ENCODE measurements around the gene SEZ6L2. TPM values are rescaled to one million over a fixed set of nuclear protein-coding genes. Genes with fewer than 3 reads are reported as not detected.

The SEZ6L2 gene
- total and polyA plus RNA-seq, 2 of the 13 experiments (the other 11 are each of a cell fraction or from before 2014, with no cell fraction given): 14.9 to 16.9 TPM

DNA sequence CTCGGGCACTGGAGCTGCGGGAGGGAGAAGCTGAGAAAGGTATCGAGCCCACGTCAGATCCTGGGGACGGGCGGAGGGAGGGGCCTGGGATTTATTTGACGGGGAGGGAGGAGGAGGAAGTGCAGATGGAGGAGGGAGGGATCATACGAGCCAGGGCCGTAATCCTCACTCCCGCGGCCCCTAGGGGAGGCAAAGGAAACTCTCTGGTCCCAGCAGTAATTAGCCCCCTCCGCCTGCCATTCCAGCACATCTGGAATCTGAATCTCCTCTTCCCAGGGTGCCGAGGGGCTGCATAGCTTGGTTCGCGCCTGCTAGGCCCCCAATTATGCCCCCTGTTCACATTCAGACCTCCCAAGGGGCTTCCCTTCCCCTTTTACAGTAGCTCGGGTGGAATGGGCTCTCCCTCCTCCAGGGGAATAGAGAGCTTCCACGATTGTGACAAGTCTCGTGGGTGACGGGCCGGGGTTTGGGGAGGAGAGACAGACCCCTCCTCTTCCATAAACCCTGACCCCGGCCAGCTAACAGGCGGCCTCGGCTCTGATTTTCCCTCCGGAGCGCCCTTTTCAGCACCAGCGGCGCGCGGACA is at the start of gene SEZ6L2 (continued):
- TF ChIP-seq ZNF343 (CRISPR knock-in tag; IDR thresholded peaks at IDR 0.05): no peak
- TF ChIP-seq NFKB2 (CRISPR knock-in tag; IDR thresholded peaks at IDR 0.05; ENCODE audit: borderline replicate concordance): peak; percentile 99
- TF ChIP-seq, protein P1, sequence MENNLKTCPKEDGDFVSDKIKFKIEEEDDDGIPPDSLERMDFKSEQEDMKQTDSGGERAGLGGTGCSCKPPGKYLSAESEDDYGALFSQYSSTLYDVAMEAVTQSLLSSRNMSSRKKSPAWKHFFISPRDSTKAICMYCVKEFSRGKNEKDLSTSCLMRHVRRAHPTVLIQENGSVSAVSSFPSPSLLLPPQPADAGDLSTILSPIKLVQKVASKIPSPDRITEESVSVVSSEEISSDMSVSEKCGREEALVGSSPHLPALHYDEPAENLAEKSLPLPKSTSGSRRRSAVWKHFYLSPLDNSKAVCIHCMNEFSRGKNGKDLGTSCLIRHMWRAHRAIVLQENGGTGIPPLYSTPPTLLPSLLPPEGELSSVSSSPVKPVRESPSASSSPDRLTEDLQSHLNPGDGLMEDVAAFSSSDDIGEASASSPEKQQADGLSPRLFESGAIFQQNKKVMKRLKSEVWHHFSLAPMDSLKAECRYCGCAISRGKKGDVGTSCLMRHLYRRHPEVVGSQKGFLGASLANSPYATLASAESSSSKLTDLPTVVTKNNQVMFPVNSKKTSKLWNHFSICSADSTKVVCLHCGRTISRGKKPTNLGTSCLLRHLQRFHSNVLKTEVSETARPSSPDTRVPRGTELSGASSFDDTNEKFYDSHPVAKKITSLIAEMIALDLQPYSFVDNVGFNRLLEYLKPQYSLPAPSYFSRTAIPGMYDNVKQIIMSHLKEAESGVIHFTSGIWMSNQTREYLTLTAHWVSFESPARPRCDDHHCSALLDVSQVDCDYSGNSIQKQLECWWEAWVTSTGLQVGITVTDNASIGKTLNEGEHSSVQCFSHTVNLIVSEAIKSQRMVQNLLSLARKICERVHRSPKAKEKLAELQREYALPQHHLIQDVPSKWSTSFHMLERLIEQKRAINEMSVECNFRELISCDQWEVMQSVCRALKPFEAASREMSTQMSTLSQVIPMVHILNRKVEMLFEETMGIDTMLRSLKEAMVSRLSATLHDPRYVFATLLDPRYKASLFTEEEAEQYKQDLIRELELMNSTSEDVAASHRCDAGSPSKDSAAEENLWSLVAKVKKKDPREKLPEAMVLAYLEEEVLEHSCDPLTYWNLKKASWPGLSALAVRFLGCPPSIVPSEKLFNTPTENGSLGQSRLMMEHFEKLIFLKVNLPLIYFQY (CRISPR knock-in tag; IDR thresholded peaks at IDR 0.05; ENCODE audit: borderline replicate concordance): peak; percentile 95; the same call in 1 of the 2 replicates
- peak; percentile 47; the same call in 1 of the 2 replicates for TF ChIP-seq WIZ (CRISPR knock-in tag; IDR thresholded peaks at IDR 0.05)
- TF ChIP-seq ZFP36 (IDR thresholded peaks at IDR 0.05; ENCODE audit: borderline replicate concordance, low read depth, low read length, partially characterized antibody): no peak
- peak; percentile 83 for TF ChIP-seq GZF1 (CRISPR knock-in tag; IDR thresholded peaks at IDR 0.05)
- no peak for TF ChIP-seq FOXK2 (IDR thresholded peaks at IDR 0.05)
- no peak for TF ChIP-seq TBX3 (IDR thresholded peaks at IDR 0.05; ENCODE audit: borderline replicate concordance)
- TF ChIP-seq ZEB1 (IDR thresholded peaks at IDR 0.05; ENCODE audit: insufficient replicate concordance, low read depth): no peak
- TF ChIP-seq NFE2 (CRISPR knock-in tag; IDR thresholded peaks at IDR 0.05): no peak
- TF ChIP-seq ZBTB1 (CRISPR knock-in tag; IDR thresholded peaks at IDR 0.05; ENCODE audit: borderline replicate concordance): peak; percentile 65; the same call in 1 of the 2 replicates
- peak; percentile 98 for TF ChIP-seq MEIS2 (CRISPR knock-in tag; IDR thresholded peaks at IDR 0.05)
- TF ChIP-seq ZSCAN25 (CRISPR knock-in tag; IDR thresholded peaks at IDR 0.05): 0 out of 2 replicates have a peak, but pooled peaks have one; percentile 69
- no peak for TF ChIP-seq KLF9 (CRISPR knock-in tag; IDR thresholded peaks at IDR 0.05; ENCODE audit: low read depth)
- TF ChIP-seq, protein P2, sequence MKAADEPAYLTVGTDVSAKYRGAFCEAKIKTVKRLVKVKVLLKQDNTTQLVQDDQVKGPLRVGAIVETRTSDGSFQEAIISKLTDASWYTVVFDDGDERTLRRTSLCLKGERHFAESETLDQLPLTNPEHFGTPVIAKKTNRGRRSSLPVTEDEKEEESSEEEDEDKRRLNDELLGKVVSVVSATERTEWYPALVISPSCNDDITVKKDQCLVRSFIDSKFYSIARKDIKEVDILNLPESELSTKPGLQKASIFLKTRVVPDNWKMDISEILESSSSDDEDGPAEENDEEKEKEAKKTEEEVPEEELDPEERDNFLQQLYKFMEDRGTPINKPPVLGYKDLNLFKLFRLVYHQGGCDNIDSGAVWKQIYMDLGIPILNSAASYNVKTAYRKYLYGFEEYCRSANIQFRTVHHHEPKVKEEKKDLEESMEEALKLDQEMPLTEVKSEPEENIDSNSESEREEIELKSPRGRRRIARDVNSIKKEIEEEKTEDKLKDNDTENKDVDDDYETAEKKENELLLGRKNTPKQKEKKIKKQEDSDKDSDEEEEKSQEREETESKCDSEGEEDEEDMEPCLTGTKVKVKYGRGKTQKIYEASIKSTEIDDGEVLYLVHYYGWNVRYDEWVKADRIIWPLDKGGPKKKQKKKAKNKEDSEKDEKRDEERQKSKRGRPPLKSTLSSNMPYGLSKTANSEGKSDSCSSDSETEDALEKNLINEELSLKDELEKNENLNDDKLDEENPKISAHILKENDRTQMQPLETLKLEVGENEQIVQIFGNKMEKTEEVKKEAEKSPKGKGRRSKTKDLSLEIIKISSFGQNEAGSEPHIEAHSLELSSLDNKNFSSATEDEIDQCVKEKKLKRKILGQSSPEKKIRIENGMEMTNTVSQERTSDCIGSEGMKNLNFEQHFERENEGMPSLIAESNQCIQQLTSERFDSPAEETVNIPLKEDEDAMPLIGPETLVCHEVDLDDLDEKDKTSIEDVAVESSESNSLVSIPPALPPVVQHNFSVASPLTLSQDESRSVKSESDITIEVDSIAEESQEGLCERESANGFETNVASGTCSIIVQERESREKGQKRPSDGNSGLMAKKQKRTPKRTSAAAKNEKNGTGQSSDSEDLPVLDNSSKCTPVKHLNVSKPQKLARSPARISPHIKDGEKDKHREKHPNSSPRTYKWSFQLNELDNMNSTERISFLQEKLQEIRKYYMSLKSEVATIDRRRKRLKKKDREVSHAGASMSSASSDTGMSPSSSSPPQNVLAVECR (CRISPR knock-in tag; IDR thresholded peaks at IDR 0.05; ENCODE audit: borderline replicate concordance): no peak; the same call in 1 of the 2 replicates
- 0 out of 2 replicates have a peak, but pooled peaks have one; percentile 63 for TF ChIP-seq ZNF792 (CRISPR knock-in tag; IDR thresholded peaks at IDR 0.05)
- TF ChIP-seq YEATS4 (CRISPR knock-in tag; IDR thresholded peaks at IDR 0.05; ENCODE audit: borderline replicate concordance): no peak; the same call in 1 of the 2 replicates
- no peak; the same call in 1 of the 2 replicates for TF ChIP-seq ZMAT3 (CRISPR knock-in tag; conservative IDR thresholded peaks at IDR 0.05)
- no peak for TF ChIP-seq ZNF234 (CRISPR knock-in tag; conservative IDR thresholded peaks at IDR 0.05)
- TF ChIP-seq MBNL3 (CRISPR knock-in tag; conservative IDR thresholded peaks at IDR 0.05): no peak
- TF ChIP-seq, protein P3, sequence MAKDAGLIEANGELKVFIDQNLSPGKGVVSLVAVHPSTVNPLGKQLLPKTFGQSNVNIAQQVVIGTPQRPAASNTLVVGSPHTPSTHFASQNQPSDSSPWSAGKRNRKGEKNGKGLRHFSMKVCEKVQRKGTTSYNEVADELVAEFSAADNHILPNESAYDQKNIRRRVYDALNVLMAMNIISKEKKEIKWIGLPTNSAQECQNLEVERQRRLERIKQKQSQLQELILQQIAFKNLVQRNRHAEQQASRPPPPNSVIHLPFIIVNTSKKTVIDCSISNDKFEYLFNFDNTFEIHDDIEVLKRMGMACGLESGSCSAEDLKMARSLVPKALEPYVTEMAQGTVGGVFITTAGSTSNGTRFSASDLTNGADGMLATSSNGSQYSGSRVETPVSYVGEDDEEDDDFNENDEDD (CRISPR knock-in tag; IDR thresholded peaks at IDR 0.05; ENCODE audit: borderline replicate concordance): no peak

Measured in HepG2 (cell line).